ENCODE data around the gene PMPCA. TPM values are rescaled to one million over a fixed set of nuclear protein-coding genes. Genes with fewer than 3 reads are reported as not detected.

Gene PMPCA
- total and polyA plus RNA-seq, 2 of the 13 experiments (the other 11 are each of a cell fraction or from before 2014, with no cell fraction given): 70.2 to 88.4 TPM

DNA sequence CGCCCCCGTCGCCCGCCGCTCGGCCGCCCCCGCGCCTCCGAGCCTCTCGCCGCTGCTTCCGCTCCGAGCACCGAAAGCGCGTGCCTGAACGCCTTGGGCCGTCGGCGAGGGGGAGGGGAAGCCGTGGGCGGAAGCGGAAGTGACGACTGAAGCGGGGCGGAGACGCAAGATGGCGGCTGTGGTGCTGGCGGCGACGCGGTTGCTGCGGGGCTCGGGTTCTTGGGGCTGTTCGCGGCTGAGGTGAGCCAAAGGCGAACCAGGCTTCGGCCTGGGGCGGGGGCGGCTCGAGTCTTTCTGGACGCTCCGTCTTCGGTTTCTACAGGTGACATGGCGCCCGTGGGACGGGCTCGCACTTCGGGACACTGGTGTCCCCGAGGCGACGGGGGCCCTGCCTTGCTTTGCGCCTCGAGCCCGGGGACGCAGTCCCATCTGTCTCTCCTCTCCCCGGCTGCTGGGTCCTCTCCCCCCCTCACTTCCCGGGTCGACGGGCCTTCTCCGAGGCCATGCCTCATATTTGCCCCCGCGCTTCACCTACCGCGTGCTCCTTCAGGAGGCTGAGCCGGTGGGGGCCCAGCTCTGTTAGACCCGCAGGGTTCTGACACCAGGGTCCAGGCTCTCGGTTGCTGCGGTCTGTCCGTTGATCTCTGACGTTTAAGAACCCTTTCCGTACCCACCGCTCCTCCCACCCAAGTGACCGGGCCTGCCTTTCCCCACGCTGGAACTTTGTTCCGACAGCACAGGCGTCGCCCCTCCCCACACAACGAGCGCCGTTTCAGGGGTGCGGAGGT is at the start of gene PMPCA, which contains the start of gene ENTR1 (continued):
- TF ChIP-seq, protein P1, sequence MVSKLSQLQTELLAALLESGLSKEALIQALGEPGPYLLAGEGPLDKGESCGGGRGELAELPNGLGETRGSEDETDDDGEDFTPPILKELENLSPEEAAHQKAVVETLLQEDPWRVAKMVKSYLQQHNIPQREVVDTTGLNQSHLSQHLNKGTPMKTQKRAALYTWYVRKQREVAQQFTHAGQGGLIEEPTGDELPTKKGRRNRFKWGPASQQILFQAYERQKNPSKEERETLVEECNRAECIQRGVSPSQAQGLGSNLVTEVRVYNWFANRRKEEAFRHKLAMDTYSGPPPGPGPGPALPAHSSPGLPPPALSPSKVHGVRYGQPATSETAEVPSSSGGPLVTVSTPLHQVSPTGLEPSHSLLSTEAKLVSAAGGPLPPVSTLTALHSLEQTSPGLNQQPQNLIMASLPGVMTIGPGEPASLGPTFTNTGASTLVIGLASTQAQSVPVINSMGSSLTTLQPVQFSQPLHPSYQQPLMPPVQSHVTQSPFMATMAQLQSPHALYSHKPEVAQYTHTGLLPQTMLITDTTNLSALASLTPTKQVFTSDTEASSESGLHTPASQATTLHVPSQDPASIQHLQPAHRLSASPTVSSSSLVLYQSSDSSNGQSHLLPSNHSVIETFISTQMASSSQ (IDR thresholded peaks at IDR 0.05; ENCODE audit: low read depth): no peak; the same call in 1 of the 2 replicates
- TF ChIP-seq, protein P1 (CRISPR knock-in tag; IDR thresholded peaks at IDR 0.05; ENCODE audit: borderline replicate concordance): 0 out of 2 replicates have a peak, but pooled peaks have one; percentile 6
- peak; percentile 95 for TF ChIP-seq ETV5 (CRISPR knock-in tag; IDR thresholded peaks at IDR 0.05; ENCODE audit: borderline replicate concordance)
- no peak for TF ChIP-seq ZMYM2 (CRISPR knock-in tag; IDR thresholded peaks at IDR 0.05)
- TF ChIP-seq SYNCRIP (IDR thresholded peaks at IDR 0.05; ENCODE audit: insufficient read depth, low read depth, low read length): no peak
- TF ChIP-seq, protein P2, sequence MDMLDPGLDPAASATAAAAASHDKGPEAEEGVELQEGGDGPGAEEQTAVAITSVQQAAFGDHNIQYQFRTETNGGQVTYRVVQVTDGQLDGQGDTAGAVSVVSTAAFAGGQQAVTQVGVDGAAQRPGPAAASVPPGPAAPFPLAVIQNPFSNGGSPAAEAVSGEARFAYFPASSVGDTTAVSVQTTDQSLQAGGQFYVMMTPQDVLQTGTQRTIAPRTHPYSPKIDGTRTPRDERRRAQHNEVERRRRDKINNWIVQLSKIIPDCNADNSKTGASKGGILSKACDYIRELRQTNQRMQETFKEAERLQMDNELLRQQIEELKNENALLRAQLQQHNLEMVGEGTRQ (IDR thresholded peaks at IDR 0.05; ENCODE audit: low read depth, low read length): no peak
- TF ChIP-seq, protein P2 (CRISPR knock-in tag; IDR thresholded peaks at IDR 0.05; ENCODE audit: borderline replicate concordance): no peak
- TF ChIP-seq ZBTB3 (CRISPR knock-in tag; IDR thresholded peaks at IDR 0.05; ENCODE audit: borderline replicate concordance, low read depth): no peak
- TF ChIP-seq TP53 (CRISPR knock-in tag; conservative IDR thresholded peaks at IDR 0.05): no peak
- TF ChIP-seq, protein P3, sequence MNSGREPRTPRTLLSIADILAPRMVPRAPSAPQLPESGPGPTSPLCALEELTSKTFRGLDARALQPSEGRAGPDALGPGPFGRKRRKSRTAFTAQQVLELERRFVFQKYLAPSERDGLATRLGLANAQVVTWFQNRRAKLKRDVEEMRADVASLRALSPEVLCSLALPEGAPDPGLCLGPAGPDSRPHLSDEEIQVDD (CRISPR knock-in tag; IDR thresholded peaks at IDR 0.05; ENCODE audit: borderline replicate concordance): 0 out of 2 replicates have a peak, but pooled peaks have one; percentile 10
- peak; percentile 88; the same call in 1 of the 2 replicates for TF ChIP-seq ZNF776 (CRISPR knock-in tag; IDR thresholded peaks at IDR 0.05)
- peak; percentile 89 for TF ChIP-seq DMAP1 (CRISPR knock-in tag; IDR thresholded peaks at IDR 0.05)

All from HepG2 (cell line).